Omental fat pad (tissue), 4 donors: ENCODE measurements around the gene GPRC5B. TPM values are rescaled to one million over a fixed set of nuclear protein-coding genes. Genes with fewer than 3 reads are reported as not detected.

Experiments
- ATAC-seq: fragments of 150-250 bp; one replicate; pipeline ENCODE4 v1.9.1; 2016; ENCODE audit warnings: mild to moderate bottlenecking, moderate library complexity; ENCODE audit not compliant: low FRiP score
- DNase-seq: peaks from one replicate; pipeline ENCODE4 v3.0.0-alpha.2; 2019; ENCODE audit warnings: low spot score
- small RNA-seq: library from RNA; depleted of rRNA; stranded (forward); fragments of <200 nt; gene quantifications from one replicate; pipeline ENCODE3, GENCODE V24; 2016
- total RNA-seq, 4 donors: library from RNA; depleted of rRNA; stranded (reverse); fragments of >200 nt; gene quantifications; one replicate each; pipeline ENCODE4 v1.1.0, GENCODE V29; 2016
- TF ChIP-seq, protein P1 (sequence below), 3 donors: fragments of 450-650 bp; IDR thresholded peaks; one replicate each; pipeline ENCODE4 v1.5.1; 2016 to 2017; ENCODE audit warnings: antibody characterized with exemption in 3 of 3, mild to moderate bottlenecking in 3 of 3, moderate library complexity in 2 of 3

The GPRC5B gene
- total RNA-seq, 4 donors from 2014 or later = 15.4 to 36.3 (median 30.7) TPM

- TF ChIP-seq, protein P1, sequence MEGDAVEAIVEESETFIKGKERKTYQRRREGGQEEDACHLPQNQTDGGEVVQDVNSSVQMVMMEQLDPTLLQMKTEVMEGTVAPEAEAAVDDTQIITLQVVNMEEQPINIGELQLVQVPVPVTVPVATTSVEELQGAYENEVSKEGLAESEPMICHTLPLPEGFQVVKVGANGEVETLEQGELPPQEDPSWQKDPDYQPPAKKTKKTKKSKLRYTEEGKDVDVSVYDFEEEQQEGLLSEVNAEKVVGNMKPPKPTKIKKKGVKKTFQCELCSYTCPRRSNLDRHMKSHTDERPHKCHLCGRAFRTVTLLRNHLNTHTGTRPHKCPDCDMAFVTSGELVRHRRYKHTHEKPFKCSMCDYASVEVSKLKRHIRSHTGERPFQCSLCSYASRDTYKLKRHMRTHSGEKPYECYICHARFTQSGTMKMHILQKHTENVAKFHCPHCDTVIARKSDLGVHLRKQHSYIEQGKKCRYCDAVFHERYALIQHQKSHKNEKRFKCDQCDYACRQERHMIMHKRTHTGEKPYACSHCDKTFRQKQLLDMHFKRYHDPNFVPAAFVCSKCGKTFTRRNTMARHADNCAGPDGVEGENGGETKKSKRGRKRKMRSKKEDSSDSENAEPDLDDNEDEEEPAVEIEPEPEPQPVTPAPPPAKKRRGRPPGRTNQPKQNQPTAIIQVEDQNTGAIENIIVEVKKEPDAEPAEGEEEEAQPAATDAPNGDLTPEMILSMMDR (IDR thresholded peaks at IDR 0.05) = no peak
- DNase-seq = no peak
- ATAC-seq = no peak
Measured at GRCh38 chr16:19809121-19809635, 75.5 kb downstream of the GPRC5B start.

- TF ChIP-seq, protein P1 (IDR thresholded peaks at IDR 0.05) = no peak
- DNase-seq (no peak), ATAC-seq (peak; percentile 43)
Measured at GRCh38 chr16:19808061-19808641, 76.5 kb downstream of the GPRC5B start.

Small RNA genes within 50 kb of the gene (small RNA-seq; reads per million reads assigned to genes)
- gene LARP7P2 = not detected

Other genes with a start within 250 kb of the GPRC5B start
- gene KNOP1, start 166.6 kb downstream of the GPRC5B start, total RNA-seq = 10 to 100 TPM in 2 of 4 donors, 1 to 10 TPM in 2; 4.6 to 19.9 (median 10.1) TPM
- gene IQCK, start 166.6 kb downstream of the GPRC5B start, total RNA-seq = 10 to 100 TPM; 14.5 to 28.2 (median 18.9) TPM
- not detected for gene GPR139, start 189.0 kb upstream of the GPRC5B start, total RNA-seq